ENCODE data around the gene CCDC187.

CCDC187 gene

DNA sequence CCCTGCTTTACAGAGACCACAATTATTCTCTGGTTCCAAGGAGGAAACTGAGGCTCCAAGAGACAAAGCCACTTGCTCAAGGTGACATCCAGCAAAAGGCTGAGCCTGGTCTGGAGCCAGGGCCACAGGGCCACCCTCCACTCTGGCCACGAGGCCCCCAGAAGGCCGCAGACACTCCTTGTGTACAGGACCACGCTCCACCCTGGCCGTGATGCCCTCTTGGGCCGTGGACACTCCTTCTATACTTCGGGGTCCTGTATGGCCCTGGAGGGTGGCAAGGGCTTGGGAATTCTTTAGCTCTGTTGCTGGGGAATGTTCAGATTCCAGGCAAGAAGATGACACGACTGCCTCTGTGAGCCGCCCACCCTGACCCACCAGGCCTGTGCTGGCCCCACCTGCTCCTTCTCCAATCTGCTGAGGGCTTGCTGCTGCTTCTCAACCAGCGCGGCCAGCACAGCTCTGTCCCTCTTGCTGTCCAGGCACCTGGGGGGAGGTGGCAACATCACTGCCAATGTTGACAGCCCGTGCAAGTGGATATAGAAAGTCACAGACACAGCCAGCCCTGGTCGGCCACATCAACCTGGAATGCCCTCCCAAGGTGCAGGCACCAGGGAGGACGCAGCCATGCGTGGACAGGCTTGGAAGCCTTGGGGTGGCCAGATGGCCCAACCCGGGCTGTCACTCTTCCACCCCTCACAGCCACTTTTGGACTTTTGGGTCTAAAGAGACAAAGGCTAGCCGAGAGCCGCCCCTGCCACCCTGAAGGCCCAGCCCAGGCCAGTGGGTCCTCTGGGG lies 38.1 kb downstream of the CCDC187 start:
- no peak for DNase-seq

DNA sequence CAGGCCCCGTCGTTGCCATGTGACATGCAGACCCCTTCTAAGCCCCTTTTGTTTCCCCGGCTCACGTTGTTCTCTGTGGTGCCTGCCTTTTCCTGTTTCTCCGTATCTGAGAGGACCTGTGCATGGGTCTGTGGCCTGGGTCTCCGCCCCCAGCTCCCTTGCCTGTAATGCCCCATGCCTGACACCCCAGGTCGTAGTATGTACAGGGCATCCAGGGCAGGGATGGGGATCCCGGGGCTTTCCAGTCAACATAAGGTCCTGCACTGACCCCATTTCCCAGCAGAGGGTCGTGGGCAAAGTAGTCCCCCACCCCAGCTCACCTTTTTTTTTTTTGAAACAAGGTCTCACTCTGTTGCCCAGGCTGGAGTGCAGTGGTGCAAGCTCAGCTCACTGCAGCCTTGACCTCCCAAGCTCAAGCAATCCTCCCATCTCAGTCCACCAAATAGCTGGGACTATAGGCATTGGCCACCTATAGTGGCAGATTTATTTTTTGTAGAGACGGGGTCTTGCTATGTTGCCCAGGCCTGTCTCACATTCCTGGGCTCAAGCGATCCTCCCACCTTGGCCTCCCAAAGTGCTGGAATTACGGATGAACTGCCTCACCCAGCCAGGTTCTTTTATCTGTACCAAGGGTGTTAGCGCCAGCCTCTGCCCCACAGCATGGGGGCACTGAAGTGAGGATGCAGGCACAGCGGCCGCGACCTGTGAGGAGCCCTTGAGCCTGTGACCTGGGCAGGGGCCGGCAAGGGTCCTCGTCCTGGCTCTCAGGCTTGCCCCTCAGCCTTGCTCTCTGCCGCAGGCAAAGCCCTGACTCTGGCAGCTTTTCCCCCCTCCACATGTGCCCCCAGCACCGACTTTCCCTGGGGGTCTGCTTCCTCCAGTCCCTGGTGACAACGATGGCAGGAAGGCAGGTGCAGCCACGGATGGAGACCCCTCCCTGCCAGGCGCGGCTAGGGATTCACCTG lies 39.2 kb downstream of the CCDC187 start:
- no peak for DNase-seq

DNA sequence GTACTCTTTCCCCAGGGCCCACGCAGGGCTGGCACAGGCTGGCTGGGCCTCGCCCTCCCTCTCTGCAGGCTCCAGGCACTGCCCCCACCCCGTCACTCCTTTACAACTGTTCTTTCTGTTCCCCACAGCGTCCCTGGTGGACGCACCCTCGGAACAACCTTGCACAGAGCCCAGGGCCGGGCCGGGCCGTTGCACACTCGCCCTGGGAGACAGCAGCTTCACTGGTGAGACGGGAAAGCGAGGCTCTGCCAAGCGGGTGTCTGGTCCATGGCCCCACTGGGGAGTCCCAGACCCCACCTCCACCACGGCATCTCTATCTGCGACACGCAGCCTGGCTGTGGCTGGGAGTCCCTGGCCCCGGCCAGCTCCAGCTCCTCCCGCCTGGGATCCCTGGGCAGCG lies 39.9 kb downstream of the CCDC187 start:
- DNase-seq, result no peak

DNA sequence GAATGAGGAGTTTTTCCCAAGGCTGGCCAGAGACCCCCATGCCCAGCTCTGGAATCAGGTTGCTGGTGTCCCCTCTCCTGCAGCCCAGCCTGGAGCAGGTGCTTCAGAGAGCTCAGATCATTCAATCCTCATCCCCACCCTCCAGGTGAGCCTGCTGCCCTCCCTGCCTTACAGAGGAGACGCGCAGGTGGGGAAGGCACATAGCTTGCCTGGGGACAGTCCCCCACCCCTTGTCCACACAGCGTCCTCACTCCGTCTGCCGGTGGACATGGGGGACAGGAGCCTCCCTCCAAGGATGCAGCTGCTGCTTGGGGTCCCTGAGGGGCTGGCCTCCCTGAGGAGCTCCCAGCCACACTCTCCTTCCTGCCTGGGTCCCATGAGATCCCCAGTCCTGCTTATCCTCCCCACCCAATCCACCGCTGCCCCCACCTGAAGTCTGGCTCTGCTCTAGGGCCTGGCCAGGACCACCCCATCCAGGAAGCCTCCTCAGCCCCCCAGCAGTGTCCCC lies 41.2 kb downstream of the CCDC187 start:
- DNase-seq, result no peak

DNA sequence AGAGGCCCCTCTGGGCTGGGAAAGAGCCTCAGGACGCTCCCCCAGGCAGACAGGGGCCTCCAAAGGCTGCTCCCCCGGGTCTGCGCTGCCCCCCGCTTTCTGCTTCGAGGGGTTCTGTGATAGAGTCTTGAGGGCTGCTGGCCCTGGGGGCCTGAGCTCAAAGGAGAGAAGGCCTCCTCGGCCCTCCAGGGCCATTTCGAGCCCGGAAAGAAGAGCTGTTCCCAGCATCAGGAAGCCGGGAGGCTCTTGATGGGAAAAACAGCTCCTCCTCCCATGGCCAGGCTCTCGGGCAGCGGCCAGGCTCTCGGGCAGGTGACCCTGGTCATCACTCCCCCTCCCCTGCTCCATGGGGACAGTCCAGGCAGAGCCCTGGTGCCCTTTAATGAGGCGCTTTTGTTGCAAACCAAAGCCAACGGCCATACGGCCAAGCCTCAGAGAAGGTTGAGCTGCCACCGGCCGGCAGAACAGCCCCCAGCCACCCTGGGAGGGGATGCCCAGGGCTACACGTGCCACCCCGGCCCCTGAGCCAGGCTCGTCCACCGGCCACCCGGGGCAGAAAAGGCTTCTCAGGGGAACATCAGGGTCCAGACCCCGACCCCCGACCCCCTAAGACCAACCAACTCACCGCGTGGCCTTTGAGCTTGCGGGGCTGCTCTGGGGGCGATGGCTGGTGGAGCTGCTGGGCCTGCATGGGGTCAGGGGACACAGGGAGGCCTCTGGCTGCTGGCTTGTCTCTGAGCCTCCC lies 42.0 kb downstream of the CCDC187 start:
- no peak for DNase-seq

DNA sequence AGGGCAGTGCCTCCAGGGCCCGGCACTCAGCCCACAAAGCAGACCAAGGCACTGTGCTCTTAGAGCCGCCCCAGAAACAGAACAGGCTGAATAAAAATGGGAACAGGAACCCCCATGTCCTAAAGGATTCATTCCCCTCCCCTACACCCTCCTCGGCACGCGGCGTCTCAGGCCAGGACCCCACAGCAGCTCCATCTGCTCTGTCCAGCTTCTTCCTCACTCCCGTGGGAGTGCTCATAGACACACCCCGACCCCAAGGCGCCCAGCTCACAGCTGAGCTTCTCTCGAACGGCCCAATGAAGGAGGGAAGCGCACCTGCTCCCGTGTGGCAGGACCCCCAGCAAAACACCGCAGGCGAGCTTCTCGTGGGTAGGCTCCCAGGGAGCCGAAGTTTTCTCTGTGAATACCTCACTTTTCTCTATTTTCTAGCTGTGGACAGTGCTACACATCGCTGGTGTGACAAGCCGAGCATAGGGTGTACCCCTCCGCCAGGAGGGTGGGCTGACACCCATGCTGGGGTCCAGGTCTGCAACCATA lies 42.9 kb downstream of the CCDC187 start:
- DNase-seq, result no peak

DNA sequence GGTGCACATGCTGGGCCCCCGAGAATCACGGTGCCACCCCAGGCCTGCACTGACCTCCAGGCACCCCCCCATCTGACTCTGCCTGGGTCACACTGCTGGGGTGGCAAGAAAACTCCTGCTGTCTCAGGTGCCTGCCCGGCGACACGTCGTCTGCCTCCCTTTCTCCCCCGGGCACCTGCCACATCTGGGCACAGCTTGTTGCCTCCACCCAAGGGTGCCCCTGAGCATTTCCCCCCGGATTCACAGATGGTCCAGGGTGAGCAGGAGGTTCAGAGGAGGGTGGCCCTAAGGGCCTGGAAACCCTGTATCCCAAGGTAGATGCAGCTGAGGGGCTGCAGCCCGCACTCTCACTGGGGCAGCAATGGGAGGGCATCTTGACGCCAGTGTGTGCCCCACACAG lies 43.4 kb downstream of the CCDC187 start:
- DNase-seq, result no peak

DNA sequence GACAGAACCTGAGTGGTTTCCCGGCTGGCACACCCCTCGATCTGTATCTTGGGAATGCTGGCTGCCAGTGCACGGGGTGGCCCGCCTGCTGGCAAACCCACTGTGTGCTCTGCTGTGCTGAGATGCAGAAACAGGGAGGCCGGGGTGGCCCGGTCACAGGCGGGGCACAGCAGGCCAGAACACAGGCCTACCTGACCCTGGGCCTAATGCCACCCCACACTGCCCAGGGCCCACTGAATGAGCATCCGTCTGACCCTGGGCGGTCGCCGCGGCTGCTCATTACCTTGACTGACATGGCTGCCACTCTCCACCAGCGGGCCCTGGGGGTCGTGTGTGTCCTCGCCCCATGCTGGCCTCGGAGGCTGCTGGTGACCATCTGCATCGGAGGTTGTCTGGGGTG lies 44.1 kb downstream of the CCDC187 start:
- no peak for DNase-seq

DNA sequence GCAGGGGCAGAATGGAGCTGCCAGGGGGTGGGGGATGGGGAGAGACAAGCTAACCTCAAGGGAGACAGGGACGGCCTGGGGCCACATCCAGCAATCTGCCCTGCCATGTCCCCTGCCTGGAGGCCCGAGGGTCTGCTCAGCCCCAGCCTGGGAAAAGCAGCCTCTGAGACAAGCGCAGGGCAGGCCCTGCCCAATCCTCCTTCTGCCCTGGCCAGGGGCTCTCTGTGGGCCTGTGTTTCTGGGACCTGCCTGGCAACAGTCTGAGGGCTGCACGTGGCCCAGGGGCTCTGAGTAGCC lies 44.4 kb downstream of the CCDC187 start:
- no peak for DNase-seq

DNA sequence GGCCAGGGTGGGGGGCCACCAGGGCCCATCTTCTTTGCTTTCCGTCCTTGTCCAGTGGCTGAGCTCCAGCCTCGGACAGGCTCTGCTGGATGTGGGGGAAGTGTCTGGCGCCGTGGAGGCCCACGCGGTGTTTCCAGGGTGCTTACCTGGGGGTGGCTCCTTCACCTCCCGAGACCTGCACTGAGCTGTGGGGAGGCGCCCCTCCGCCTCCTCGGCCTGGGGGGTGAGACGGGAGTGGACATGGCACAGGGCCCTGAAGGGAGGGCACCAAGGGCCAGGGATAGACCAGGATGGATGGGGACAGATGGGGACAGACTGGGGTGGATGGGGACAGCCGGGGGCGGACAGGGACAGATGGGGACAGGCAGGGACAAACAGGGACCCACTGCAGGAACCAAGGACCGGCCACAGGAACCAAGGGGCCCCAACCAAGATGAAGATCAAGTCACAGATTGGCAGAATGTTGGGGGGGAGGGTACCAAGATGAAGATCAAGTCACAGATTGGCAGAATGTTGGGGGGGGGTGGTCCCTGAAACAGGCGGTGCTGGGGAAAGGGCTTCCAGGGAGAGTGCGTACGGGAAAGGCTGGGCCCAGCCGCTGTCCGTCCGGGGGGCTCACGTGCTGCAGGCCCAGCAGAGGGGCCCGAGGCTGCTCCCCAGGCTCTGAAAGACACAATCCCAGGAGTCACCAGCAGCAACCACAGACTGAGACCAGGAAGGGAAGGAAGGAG lies 44.9 kb downstream of the CCDC187 start:
- no peak for DNase-seq

DNA sequence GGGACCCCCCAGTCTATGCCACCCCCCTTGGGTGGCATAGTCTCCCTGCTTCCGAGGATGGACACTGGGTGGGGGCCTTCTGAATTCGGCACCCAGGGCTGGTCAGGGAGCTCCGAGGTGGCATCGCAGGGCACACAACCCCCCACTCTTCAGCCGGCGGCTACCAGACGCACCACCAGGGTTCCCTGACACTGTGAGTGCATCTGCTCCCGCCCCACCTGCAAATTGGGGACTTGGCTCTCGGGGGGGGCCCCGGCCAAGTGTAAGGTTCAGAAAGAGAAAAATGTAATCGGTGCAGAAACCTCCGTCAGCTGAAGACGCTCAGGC lies 45.6 kb downstream of the CCDC187 start:
- DNase-seq, result no peak

DNA sequence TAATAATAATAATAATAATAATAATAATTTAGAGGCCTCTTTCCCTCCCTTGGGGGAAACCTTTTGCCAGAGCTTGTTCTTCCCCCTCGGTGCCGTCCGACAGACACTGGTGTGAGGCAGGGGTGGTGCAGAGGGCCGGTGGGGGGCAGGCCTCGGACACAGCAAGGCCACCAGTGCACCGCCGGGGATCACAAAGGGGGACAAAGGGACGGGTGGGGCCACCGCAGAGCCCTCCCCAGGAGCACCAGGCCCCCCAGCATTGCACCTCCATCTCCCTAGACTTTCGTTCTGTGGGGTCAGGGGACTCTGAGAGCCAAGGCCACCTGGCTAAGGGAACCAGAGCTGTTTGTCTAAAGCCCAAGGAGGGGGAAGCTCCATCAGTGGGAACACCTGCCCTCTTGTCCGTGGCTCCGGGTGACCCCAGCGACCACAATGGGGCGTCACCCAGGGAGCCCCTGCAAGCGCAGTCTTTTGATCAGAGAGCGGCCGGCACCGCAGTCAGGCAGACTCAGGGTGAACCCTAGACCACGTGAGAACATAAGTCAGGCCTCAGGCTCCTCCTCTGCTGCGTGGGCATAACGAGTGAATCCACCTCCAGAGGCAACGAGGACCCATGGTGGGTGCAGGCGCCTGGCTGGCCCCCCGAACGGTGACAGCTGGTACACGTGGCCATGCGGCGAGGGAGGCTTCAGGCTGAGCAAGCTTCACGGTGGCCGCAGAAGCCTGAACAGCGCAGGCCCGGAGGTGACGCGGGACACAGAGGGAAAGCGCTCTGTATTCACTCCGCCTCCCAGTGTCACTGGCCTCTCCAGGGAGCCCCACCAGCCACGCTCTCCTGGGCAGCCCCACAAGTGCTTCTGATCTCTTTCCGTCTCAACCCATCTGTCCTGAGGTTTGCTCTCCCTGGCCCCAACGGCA lies 46.3 kb downstream of the CCDC187 start:
- DNase-seq, result no peak

DNA sequence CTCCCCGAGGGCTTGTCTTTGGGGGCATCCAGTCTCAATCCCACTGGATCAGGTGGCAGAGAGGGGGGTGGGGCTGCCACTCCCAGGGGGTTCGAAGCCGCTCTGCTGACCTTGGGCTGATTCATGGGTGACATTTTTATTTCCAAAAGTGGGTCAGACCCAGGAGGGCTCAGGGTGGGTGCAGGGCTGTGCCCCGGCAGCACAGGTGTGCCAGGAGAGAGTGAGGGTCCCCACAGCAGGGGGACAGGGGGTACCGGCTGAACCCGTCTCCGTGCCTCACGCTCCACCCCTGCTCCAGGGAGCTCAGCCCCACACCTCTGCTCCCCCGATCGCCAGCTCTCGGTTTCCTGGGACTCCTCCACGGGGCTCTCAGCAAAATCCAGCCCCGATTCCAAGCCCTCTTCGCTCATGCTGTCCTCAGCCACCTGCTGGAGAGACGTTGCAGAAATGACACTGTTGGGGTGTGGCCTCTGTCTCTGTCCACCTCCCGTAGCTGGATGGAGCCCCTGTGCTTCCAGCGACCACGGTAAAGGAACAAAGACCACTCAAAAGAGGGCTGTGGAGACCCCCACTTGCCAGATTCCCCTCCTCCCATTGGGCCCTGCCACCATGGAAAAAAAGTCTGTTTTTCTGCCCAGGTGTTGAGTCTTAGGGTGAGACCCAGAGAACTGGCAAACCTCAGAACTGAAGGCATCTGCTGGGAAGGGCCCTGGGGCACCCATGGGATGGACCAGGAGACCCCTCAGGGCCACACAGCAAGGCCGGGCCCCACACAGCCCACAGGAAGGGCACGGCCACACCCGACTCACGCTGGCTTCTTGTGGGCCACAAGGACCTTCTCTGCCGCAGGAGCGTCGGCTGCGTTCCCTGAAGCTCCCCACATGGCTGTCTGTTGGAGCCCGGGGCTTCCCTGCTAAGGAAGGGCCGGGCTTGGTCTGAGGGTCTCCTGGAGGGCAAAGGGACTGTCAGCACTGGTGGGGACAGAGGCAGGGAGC lies 47.7 kb downstream of the CCDC187 start:
- no peak for DNase-seq

DNA sequence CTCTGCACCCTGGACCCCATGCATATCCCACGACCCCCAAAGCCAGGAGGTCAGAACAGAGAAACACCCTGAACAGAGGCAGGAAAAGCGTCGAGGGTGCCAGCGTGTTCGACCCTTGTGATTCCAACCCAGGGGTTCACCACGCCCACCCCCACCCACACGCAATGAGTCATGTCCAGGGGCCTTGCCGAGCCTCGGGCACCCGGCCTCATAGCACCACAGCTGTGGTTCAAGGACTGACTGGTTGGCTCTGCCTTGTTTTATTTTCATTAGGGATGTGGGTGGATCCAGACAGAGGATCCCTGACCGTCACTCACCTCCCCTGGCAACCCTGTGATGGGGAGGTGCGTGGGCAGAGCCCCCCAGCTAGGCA lies 48.7 kb downstream of the CCDC187 start:
- DNase-seq, result no peak

DNA sequence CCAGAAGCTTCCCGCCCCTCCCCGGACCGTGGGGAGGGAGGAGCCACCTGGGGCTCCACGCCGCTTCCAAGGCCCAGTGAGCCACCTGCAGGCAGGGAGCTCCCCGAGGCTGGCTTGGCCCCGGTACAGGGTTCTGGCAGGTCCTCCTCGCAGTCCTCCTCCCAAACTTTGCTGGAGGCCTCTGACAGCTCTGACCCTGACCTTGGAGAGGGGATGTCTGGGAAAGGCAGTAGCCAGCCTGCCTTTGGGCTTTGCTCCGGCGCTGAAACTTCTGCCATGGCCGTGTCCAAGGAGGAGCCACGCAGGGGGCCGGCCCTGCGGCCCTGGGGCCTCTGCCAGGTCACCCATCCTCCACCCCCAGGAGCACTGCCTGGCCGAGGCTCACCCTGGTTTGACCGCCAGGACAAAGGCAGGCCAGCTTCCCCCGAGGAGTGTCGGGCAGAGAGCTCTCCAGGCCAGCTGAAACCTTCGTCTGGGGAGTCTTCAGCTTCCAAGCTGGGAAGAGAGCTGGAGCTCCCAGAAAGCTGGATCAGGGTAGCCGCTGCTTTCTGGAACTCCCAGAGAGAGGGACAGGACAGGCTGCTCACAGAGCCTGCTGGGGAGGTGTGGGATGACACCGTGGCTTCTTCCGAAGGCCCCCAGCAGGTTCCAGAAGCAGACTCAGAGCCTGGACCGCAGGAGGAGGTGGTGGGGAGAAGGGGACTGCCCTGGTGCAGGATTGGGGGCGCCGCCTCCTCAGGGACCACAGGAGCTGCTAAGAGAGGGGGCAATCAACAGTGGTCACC lies 49.3 kb downstream of the CCDC187 start:
- no peak for DNase-seq

DNA sequence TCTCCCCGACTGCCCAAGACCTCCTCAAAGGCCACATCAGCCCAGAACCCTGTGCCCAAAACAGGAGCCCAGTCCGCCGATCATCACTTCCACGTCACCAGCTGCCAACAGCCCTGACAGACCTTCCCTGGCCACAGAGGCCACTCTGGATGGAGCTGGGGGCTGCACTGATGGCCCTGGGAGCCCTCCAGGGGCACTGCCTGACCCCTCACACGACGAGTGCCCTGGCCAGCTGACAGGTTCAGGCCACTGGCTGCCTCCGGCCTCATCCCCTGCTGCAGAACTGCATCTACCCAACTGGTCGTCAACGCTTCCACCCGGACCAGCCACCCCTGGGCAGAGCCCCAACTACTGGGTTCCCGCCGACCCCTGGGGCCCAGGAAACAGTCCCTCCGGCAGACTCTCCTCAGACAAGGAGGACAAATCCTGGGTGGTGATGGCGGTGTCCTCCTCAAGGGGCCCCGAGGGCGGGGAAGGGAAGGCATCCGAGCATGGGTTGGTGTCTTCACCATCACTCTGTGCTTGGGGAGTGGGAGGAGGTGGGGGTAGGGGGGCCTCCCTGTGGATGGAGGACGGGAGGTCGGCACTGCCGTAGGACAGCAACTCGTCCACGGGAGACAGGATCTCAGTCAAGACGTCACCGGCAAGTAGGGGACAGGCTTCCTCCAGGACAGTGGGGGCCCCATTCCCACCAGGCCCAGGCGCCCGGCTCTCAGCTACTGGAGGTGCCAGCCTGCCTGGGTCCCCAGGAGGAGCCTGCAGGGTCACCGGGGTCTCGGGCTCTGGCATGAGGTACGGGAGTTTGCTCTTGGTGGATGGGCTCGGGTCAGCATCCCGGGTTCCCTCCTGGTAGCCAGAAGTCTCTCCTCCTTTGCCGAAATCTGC lies 50.4 kb downstream of the CCDC187 start:
- DNase-seq, result no peak

DNA sequence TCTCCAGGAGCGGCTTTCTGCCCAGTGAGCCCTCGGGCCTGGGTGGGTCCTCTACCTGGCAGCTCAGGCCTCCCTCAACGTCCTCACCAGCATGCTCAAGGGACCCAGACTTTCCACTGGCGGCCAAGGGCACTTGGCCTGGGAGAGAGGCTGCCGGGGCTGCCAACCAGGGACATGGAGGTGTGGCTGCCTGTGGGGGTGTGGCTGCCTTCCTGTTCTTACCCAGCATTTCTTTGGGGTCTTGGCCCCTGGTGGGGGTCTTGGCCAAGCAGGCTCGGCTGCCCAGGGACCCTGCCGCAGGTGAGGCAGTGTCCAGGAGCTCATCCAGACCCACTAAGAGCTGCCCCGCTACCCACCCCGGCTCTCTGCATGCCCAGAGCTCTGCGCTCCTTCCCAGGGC lies 51.0 kb downstream of the CCDC187 start:
- no peak for DNase-seq

DNA sequence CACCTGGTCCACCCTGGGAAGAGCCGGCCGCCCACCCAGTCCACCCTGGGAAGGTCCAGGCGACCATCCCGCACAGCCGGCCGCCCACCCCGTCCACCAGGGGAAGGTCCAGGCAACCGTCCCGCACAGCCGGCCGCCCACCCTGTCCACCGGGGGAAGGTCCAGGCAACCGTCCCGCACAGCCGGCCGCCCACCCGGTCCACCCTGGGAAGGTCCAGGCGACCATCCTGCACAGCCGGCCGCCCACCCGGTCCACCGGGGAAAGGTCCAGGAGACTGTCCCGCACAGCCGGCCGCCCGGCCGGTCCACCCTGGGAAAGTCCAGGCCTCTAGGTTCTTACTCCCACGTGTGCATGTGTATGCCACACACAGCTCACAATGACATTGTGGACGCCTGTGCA lies 51.6 kb downstream of the CCDC187 start:
- DNase-seq, result no peak

Measured in cortex of kidney (tissue), 1 donor.